ENCODE data around the gene GRIK2. TPM values are rescaled to one million over a fixed set of nuclear protein-coding genes. Genes with fewer than 3 reads are reported as not detected.

Gene GRIK2
- total RNA-seq, 1 experiment from 2014 or later = 0.55 TPM

GRCh38 chr6:101730954-101731353, 337.4 kb downstream of the GRIK2 start:
- ChIA-PET POLR2A (ENCODE audit: unreplicated experiment) (no interaction called here), CTCF (no interaction called here)
- no peak overlapping the region for H3K4me3 ChIP-seq (ENCODE audit: low read length)
- intact Hi-C loops (cut with micrococcal nuclease) = no loop called here
- no TSS peak for BruUV-seq (replicated peaks)
- H3F3A ChIP-seq (ENCODE audit: low read length, unreplicated experiment) = no peaks in the 10 kb centered on the region
- no peaks in the 10 kb centered on the region for H3K4me1 ChIP-seq (ENCODE audit: insufficient read depth, low read length)
- no peak overlapping the region for H2AFZ ChIP-seq (ENCODE audit: low read length)
- no peaks in the 10 kb centered on the region for H3K79me2 ChIP-seq (ENCODE audit: low read length)
- DNase-seq = no peak
- no peak overlapping the region for H3K4me2 ChIP-seq (ENCODE audit: low read length)
- H3K27me3 ChIP-seq (ENCODE audit: low read length) = no peaks in the 10 kb centered on the region
- H4K20me1 ChIP-seq (ENCODE audit: low read length) = no peaks in the 10 kb centered on the region
- ATAC-seq = no peak
- no peak overlapping the region for H3K27ac ChIP-seq (ENCODE audit: low read length)
- no peak overlapping the region for H3K9ac ChIP-seq (ENCODE audit: low read length)
- H3K36me3 ChIP-seq (ENCODE audit: low read depth, low read length) = no peaks in the 10 kb centered on the region
- TF ChIP-seq EZH2phosphoT487 (IDR thresholded peaks at IDR 0.05; ENCODE audit: borderline replicate concordance, low read length) (no peak), EZH2 (IDR thresholded peaks at IDR 0.05; ENCODE audit: low read length, unreplicated experiment) (no peak), CTCF (conservative IDR thresholded peaks at IDR 0.05; ENCODE audit: low read depth, low read length) (no peak)
- H3K9me2 ChIP-seq (replicated peaks; ENCODE audit: low read length) = no peaks in the 10 kb centered on the region
- H3K9me3 ChIP-seq (ENCODE audit: low read length) = no peaks in the 10 kb centered on the region

- ATAC-seq = no peak
- ChIA-PET POLR2A (ENCODE audit: unreplicated experiment) (no interaction called here), CTCF (no interaction called here)
- Histone ChIP-seq H3K9me2 (replicated peaks; ENCODE audit: low read length) (no peaks in the 10 kb centered on the region), H3K9ac (ENCODE audit: low read length) (no peak overlapping the region), H3K36me3 (ENCODE audit: low read depth, low read length) (no peaks in the 10 kb centered on the region), H4K20me1 (ENCODE audit: low read length) (no peaks in the 10 kb centered on the region), H3K4me3 (ENCODE audit: low read length) (no peak overlapping the region), H3K4me2 (ENCODE audit: low read length) (no peak overlapping the region), H3F3A (ENCODE audit: low read length, unreplicated experiment) (no peaks in the 10 kb centered on the region), H3K27me3 (ENCODE audit: low read length) (no peaks in the 10 kb centered on the region), H3K27ac (ENCODE audit: low read length) (no peak overlapping the region), H3K9me3 (ENCODE audit: low read length) (no peaks in the 10 kb centered on the region), H2AFZ (ENCODE audit: low read length) (no peak overlapping the region), H3K4me1 (ENCODE audit: insufficient read depth, low read length) (no peaks in the 10 kb centered on the region), H3K79me2 (ENCODE audit: low read length) (no peaks in the 10 kb centered on the region)
- intact Hi-C loops (cut with micrococcal nuclease) = no loop called here
- TF ChIP-seq EZH2 (IDR thresholded peaks at IDR 0.05; ENCODE audit: low read length, unreplicated experiment) (no peak), CTCF (conservative IDR thresholded peaks at IDR 0.05; ENCODE audit: low read depth, low read length) (no peak), EZH2phosphoT487 (IDR thresholded peaks at IDR 0.05; ENCODE audit: borderline replicate concordance, low read length) (no peak)
- DNase-seq = no peak
- BruUV-seq (replicated peaks) = no TSS peak
Measured at GRCh38 chr6:101733899-101734298, 340.4 kb downstream of the GRIK2 start.

- no TSS peak for BruUV-seq (replicated peaks)
- ATAC-seq = no peak
- Histone ChIP-seq H3K36me3 (ENCODE audit: low read depth, low read length) (no peaks in the 10 kb centered on the region), H3K4me2 (ENCODE audit: low read length) (no peak overlapping the region), H3K9ac (ENCODE audit: low read length) (no peak overlapping the region), H3K9me2 (replicated peaks; ENCODE audit: low read length) (no peaks in the 10 kb centered on the region), H3K27me3 (ENCODE audit: low read length) (no peaks in the 10 kb centered on the region), H3K4me3 (ENCODE audit: low read length) (no peak overlapping the region), H3K27ac (ENCODE audit: low read length) (no peak overlapping the region), H3K79me2 (ENCODE audit: low read length) (no peaks in the 10 kb centered on the region), H4K20me1 (ENCODE audit: low read length) (no peaks in the 10 kb centered on the region), H3F3A (ENCODE audit: low read length, unreplicated experiment) (no peaks in the 10 kb centered on the region), H3K4me1 (ENCODE audit: insufficient read depth, low read length) (no peaks in the 10 kb centered on the region), H2AFZ (ENCODE audit: low read length) (no peak overlapping the region), H3K9me3 (ENCODE audit: low read length) (no peaks in the 10 kb centered on the region)
- ChIA-PET CTCF (no interaction called here), POLR2A (ENCODE audit: unreplicated experiment) (no interaction called here)
- intact Hi-C loops (cut with micrococcal nuclease) = no loop called here
- DNase-seq = no peak
- TF ChIP-seq CTCF (conservative IDR thresholded peaks at IDR 0.05; ENCODE audit: low read depth, low read length) (no peak), EZH2 (IDR thresholded peaks at IDR 0.05; ENCODE audit: low read length, unreplicated experiment) (no peak), EZH2phosphoT487 (IDR thresholded peaks at IDR 0.05; ENCODE audit: borderline replicate concordance, low read length) (no peak)
Measured at GRCh38 chr6:101738481-101738880, 345.0 kb downstream of the GRIK2 start.
